Body of pancreas (tissue), 4 donors: Measurements from ENCODE around the gene ANO4. TPM values are rescaled to one million over a fixed set of nuclear protein-coding genes. Genes with fewer than 3 reads are reported as not detected.

Experiments
- ATAC-seq: fragments of 150-250 bp; one replicate; pipeline ENCODE4 v1.9.1; 2016
- DNase-seq, 4 donors: peaks; one replicate each; pipeline ENCODE4 v3.0.0-alpha.2; 2019
- H3K27ac ChIP-seq, 4 donors: fragments of 200-600 bp; sonication (generic); 1 replicate in 3 of 4; 2 replicates in 1 of 4; pipeline versions ENCODE4 v1.5.1 to v1.6.1; 2016 to 2019; ENCODE audit warnings: mild to moderate bottlenecking in 1 of 4, mixed read lengths in 1 of 4, moderate library complexity in 1 of 4
- H3K27me3 ChIP-seq, 2 donors: fragments of 200-600 bp; sonication (generic); one replicate each; pipeline ENCODE4 v1.6.0; 2016; ENCODE audit warnings: mild to moderate bottlenecking in 1 of 2
- H3K36me3 ChIP-seq, 2 donors: fragments of 200-600 bp; sonication (generic); replicated peaks in 1 of 2; 2 replicates each; pipeline ENCODE4 v1.5.1; 2016; ENCODE audit warnings: low read depth in 2 of 2; ENCODE audit not compliant: insufficient read depth in 1 of 2
- H3K4me1 ChIP-seq: fragments of 200-600 bp; sonication (generic); one replicate; pipeline ENCODE4 v1.6.0; 2016
- H3K4me3 ChIP-seq, 2 donors: fragments of 200-600 bp; sonication (generic); 1 replicate in 1 of 2; 2 replicates in 1 of 2; pipeline ENCODE4 v1.5.1; 2016 to 2019
- H3K9me3 ChIP-seq, 3 donors: fragments of 200-600 bp; sonication (generic); 1 replicate in 2 of 3; 2 replicates in 1 of 3; pipeline ENCODE4 v1.5.1; 2016
- CTCF ChIP-seq, 7 experiments: fragments of 450-650 bp in 4 of 7; fragments of 200-600 bp in 3 of 7; sonication (generic) in 3 of 7; IDR thresholded peaks; one replicate each; pipeline ENCODE4 v1.5.1; 2016 to 2019; ENCODE audit warnings: antibody characterized with exemption in 7 of 7
- POLR2A ChIP-seq, 3 donors: fragments of 450-650 bp; IDR thresholded peaks; one replicate each; pipeline ENCODE4 v1.6.1; 2016; ENCODE audit warnings: antibody characterized with exemption in 3 of 3, mild to moderate bottlenecking in 2 of 3
- WGBS, 2 donors: methylation state at CpG; one replicate each; pipeline ENCODE4 v1.1.5; 2017; 5-methylcytosine and 5-hydroxymethylcytosine counted together
- intact Hi-C: fragments of 100-400 bp; cut with DNase I; formaldehyde crosslinking; loops from one replicate; pipeline ENCODE4 v1.15.1; 2023
- total RNA-seq, 2 donors: library from RNA; depleted of rRNA; stranded (reverse); fragments of >200 nt; gene quantifications; one replicate each; pipeline ENCODE4 v1.1.0, GENCODE V29; 2016

Gene ANO4
- total RNA-seq, 2 donors from 2014 or later = 1.6 TPM; not detected in 1

- Histone ChIP-seq H3K27me3 (no peaks in the 10 kb centered on the region), H3K4me1 (no peaks in the 10 kb centered on the region), H3K4me3 (no peak overlapping the region), H3K36me3 (no peaks in the 10 kb centered on the region), H3K27ac (no peak overlapping the region), H3K9me3 (no peaks in the 10 kb centered on the region)
- DNase-seq (no peak), ATAC-seq (no peak)
- TF ChIP-seq POLR2A (IDR thresholded peaks at IDR 0.05) = no peak
- TF ChIP-seq CTCF (IDR thresholded peaks at IDR 0.05) = no peak
- intact Hi-C loops = no loop called here
- 59 to 79% methylated on average over 4 of the region's 4 CpGs for WGBS, 2 donors
These were observed 224.6 kb downstream of the ANO4 start for GRCh38 chr12:101019201-101019600.

GRCh38 chr12:101019667-101020066 is 225.1 kb downstream of the ANO4 start:
- intact Hi-C loops = no loop called here
- H3K4me1 ChIP-seq = no peaks in the 10 kb centered on the region
- H3K4me3 ChIP-seq = no peak overlapping the region
- H3K27me3 ChIP-seq = no peaks in the 10 kb centered on the region
- no peak for TF ChIP-seq CTCF (IDR thresholded peaks at IDR 0.05)
- no peak overlapping the region for H3K27ac ChIP-seq
- DNase-seq (no peak), ATAC-seq (no peak)
- WGBS, 2 donors = 67 to 83% methylated on average over 3 of the region's 3 CpGs
- no peaks in the 10 kb centered on the region for H3K9me3 ChIP-seq
- H3K36me3 ChIP-seq = no peaks in the 10 kb centered on the region

- Histone ChIP-seq H3K4me1 (no peaks in the 10 kb centered on the region), H3K4me3 (no peak overlapping the region), H3K27ac (no peak overlapping the region), H3K9me3 (no peaks in the 10 kb centered on the region), H3K36me3 (no peaks in the 10 kb centered on the region), H3K27me3 (no peaks in the 10 kb centered on the region)
- WGBS, 2 donors = 76 to 85% methylated on average over 3 of the region's 3 CpGs
- intact Hi-C loops = no loop called here
- ATAC-seq (no peak), DNase-seq (no peak)
- TF ChIP-seq CTCF (IDR thresholded peaks at IDR 0.05) (no peak), POLR2A (IDR thresholded peaks at IDR 0.05) (no peak)
These were observed 226.9 kb downstream of the ANO4 start for GRCh38 chr12:101021442-101021841.

- Histone ChIP-seq H3K36me3 (no peaks in the 10 kb centered on the region), H3K4me1 (no peaks in the 10 kb centered on the region), H3K27ac (no peak overlapping the region), H3K4me3 (no peak overlapping the region), H3K27me3 (no peaks in the 10 kb centered on the region), H3K9me3 (no peaks in the 10 kb centered on the region)
- DNase-seq (no peak), ATAC-seq (peak; percentile 56)
- intact Hi-C loops = no loop called here
- TF ChIP-seq POLR2A (IDR thresholded peaks at IDR 0.05) = no peak
- no peak for TF ChIP-seq CTCF (IDR thresholded peaks at IDR 0.05)
These were observed 227.4 kb downstream of the ANO4 start for GRCh38 chr12:101021911-101022388.

- 53% methylated on average over 3 of the region's 3 CpGs; no CpG with 5 or more reads in 1 of the 2 donors for WGBS, 2 donors
- Histone ChIP-seq H3K9me3 (no peaks in the 10 kb centered on the region), H3K4me1 (no peaks in the 10 kb centered on the region), H3K27me3 (no peaks in the 10 kb centered on the region), H3K36me3 (no peaks in the 10 kb centered on the region), H3K4me3 (no peak overlapping the region), H3K27ac (no peak overlapping the region)
- DNase-seq (no peak), ATAC-seq (no peak)
- intact Hi-C loops = no loop called here
- no peak for TF ChIP-seq POLR2A (IDR thresholded peaks at IDR 0.05)
- no peak for TF ChIP-seq CTCF (IDR thresholded peaks at IDR 0.05)
These were observed 232.6 kb downstream of the ANO4 start for GRCh38 chr12:101027200-101027599.
